Raji (cell line): ENCODE measurements around the gene TAMALIN.

ENCODE experiments used
- POLR2A ChIP-seq: IDR thresholded peaks from 2 replicates; pipeline ENCODE4 v1.6.1; 2011; ENCODE audit warnings: low read depth, low read length, control low read depth; ENCODE audit not compliant: insufficient read depth

TAMALIN gene

DNA sequence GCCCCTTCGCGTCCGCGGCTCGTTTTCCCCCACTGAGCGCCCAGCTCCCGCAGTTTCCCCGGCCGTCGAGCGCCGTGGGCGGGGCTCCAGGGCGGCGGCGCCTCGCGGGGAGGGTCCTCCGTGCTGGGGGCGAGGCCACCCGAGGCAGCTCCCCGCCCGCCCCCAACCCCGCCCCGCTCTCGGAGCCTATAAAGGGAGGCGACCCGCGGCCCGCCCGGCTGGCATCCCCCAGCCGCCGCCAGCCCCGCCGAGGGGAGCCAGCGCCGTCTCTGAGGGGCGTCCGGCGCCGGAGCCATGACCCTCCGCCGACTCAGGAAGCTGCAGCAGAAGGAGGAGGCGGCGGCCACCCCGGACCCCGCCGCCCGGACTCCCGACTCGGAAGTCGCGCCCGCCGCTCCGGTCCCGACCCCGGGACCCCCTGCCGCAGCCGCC is at the start of gene TAMALIN:
TSS of gene TAMALIN (plus strand) at position 221 of the 432 bp plus-strand sequence. CDS start at position 295, 74 bp downstream.
- no peak for TF ChIP-seq POLR2A

DNA sequence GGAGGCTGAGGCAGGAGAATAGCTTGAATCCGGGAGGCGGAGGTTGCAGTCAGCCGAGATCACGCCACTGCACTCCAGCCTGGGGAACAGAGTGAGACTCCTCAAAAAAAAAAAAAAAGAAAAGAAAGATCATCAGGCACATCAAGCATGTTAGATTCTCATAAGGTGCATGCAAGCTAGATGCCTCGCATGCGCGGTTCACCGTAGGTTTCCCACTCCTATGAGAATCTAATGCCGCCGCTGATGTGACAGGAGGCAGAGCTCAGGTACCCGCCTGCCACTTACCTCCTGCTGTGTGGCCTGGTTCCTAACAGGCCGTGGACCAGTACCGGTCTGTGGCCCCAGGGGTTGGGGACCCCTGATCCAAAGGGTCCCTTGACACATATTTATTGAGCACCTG is 48.2 kb upstream of the TAMALIN start:
- no peak for TF ChIP-seq POLR2A

DNA sequence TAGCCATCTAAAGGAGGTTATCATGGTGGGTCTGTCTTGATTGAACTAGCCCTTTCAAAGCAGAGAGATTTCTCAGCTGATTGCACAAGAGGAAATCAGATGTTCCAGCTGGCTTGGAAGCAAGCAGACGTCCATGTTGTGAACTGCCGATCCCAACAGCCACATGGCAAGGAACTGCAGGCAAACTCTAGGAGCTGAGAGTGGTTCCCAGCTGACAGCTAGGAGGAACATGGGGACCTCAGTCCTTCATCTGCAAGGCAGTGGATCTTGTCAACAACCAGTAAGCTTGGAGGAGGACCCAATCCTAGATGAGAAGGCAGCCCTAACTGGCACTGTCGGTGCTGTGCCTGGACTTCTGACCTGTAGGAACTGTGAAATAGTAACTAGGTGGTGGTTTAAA is 47.5 kb upstream of the TAMALIN start:
- no peak for TF ChIP-seq POLR2A

DNA sequence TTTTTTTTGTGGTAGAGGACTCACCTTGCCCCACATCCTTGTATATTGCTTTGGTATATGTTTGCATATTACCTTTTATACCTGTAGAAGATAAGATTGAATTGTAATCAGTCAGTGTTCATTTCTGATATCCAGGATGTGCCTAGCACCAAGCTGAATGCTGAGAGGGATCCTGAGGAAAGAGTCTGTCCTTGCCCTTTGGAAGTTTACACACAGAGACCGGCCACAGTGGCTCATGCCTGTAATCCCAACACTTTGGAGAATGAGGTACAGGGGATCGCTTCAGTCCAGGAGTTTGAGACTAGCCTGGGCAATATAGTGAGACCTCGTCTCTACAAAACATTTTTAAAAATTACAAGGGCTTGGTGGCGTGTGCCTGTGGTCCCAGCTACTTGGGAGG is 46.8 kb upstream of the TAMALIN start:
- no peak for TF ChIP-seq POLR2A

DNA sequence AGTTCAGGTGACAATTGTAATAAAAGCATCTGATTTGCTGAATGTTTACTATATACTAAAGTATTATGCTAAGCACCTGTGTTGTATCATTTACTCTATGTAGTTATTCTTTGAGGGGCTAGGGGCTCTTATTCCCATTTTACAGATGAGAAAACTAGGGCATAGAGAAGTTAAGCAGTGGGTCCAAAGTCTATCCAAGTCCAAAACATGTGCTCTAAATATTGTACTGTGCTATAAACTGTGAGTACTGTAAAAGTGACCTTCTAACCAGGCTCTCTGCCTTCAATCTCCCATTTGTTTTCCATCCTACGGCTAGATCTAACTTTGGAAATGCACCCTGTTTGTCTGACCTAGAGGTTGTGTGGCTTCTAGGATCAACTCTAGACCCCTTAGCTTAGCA is 46.3 kb upstream of the TAMALIN start:
- TF ChIP-seq POLR2A, result no peak

DNA sequence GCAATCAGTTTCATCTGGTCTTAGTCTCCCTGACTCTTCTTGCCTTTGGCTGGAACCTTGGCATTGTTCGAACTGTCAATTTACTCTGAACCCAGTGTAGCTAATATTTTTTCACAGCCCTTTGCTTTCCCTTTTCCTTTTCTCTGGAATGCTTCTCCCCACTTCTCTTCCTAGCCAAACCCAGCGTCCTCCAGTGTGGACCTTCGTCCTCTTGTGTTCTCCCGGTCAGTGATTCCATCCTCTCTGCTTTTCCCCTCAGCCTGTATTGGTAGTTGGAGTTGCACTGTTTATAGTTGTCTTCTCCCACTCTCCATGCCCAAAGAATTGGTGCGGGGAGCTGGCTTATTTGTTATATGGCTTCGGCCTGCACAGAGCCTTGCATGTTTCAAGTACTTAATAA is 45.9 kb upstream of the TAMALIN start:
- no peak for TF ChIP-seq POLR2A

DNA sequence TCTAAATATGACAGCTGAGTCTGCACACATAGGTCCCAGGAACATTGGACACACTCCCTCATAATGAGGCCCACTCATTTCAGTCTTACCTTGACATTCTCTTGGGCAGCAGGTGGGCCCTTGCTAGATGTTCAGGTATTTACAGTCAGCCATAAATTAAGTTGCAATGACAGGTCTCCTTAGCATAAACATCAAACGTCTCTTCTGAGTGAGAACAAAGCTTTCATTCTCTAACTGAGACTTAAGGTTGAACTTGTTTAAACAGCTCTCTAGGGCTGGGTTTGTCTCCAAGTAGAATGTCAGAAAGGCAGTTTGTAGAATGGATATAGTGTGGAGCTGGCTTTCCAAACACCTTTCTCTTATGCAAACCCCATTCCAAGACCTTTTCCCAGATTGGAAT is 44.9 kb upstream of the TAMALIN start:
- TF ChIP-seq POLR2A, result no peak

DNA sequence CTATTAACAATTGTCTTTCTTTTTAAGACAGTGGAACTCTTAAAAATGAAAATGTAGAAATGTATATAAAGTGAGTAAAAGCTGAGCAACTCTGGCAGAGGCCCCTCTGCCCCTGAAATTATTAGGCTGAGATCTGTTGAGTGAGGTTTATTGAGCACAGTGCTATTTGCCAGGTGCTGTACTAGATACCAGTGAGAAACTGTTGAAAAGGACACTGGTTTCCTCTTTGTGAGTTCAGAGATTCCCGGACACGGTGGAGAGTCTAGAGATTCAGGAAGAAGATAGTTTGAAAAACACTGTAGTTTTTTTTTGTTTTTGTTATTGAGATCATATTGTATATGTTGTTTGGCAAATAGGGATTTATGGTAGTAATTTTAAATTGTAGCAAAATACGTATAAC is 44.0 kb upstream of the TAMALIN start:
- no peak for TF ChIP-seq POLR2A

DNA sequence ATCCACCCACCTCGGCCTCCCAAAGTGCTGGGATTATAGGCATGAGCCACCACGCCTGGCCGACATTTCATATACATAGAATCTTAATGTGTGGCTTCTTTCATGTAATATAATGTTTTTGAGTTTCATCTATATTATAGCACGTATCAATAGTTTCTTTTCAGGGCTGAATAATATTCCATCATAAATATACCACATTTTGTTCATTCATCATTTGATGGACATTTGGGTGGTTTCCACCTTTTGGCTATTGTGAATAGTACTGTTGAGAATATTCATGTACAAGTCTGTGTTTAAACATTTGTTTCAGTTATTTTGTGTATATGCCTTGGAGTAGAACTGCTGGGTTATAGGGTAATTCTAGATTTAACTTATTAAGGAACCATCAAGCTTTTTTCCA is 43.3 kb upstream of the TAMALIN start:
- no peak for TF ChIP-seq POLR2A

DNA sequence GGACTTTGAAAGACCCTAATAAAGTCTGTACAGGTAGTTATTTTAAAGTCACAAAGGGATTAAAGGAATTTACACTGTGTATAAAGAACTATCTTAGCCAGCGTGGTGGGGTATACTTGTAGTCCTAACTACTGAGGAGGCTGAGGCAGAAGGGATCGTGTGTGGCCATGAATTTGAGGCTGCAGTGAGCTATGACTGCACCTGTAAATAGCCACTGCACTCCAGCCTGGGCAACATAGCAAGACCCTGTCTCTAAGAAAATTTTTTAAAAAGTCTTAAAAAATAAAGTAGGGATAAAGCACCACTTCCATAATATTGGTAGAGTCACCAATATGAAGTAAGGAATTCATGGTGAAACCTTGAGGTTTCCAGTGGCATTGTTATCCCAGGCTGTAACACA is 37.1 kb upstream of the TAMALIN start:
- TF ChIP-seq POLR2A, result no peak

DNA sequence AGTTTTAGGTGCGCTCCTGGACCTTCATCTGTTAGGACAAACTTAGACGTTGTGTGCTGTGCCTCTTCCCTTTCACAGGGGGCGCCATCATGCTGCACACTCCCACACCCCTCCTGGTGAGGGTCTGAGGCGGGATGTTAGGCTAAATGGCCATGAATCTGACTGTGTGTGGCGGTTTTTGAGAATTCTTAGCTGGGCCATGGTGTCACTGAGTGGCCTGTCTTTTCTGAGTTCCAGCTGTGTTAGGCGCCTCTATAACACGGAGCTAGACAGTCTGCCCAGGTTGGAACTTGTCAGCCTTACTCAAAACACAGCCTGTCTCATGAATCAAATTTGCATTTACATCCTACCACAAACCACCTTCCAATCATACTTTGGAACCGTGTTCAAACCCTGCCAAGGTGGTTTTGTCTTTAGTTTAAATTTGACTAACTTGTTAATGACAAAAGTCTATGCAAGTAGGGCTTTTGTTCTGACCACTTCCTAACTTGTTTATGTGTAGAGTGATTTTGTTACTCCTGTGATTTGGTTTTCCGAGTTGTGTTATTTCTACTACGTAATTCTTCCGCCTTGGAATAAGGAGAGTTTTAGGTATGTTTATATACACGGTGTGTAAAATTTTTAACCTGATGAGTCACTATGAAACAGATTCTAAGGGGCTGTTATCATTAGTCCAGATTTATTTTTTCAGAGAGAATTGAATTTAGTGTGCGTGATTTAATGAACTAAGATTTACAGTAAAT is 35.7 kb upstream of the TAMALIN start:
- TF ChIP-seq POLR2A, result no peak

DNA sequence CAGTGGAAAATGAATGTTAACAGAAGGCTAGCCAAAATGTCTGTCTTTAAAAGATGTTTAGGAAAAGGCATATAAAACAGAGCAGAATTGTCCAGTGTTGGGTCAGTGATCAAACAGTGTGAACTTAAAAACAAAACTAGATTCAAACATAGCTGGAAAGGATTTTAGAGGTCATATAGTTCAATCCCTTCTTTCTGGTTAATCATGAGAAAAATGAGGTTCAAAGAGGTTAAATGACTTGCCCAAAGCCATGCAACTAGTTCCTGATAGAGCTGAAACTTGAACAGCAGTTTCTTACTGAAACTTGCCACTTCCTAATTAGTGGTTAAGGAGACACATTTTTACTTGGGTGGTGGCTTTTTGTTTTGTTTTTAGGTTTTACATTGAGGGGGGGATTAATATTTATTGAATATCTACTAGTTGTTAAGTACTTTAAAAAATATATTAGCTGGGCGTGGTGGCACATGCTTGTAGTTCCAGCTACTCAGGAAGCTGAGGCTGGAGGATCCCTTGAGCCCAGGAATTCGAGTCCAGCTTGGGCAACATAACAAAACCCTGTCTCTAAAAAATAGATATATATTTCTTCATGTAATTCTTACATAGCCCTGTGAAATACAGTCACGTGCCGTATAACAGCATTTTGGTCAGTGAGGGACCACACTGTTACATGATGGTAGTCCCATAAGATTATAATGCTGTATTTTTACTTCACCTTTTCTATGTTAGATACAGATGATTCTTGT is 34.9 kb upstream of the TAMALIN start:
- TF ChIP-seq POLR2A, result no peak

DNA sequence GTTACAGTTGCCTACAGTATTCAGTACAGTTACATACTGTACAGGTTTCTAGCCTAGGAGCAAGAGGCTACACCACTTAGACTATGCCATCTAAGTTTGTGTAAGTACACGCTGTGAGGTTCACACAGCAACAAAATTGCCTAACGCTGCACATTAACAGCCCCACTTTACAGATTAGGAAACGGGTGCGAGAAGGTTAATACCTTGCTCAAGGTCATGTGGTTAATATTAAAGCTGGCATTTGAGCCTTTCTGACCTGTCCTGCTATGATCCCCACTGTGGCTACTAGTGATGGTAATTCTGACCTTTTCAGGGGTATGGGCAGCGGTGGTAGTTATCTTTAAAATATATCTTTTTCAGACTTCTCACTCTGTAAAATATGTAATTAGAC is 34.3 kb upstream of the TAMALIN start:
- TF ChIP-seq POLR2A, result no peak

DNA sequence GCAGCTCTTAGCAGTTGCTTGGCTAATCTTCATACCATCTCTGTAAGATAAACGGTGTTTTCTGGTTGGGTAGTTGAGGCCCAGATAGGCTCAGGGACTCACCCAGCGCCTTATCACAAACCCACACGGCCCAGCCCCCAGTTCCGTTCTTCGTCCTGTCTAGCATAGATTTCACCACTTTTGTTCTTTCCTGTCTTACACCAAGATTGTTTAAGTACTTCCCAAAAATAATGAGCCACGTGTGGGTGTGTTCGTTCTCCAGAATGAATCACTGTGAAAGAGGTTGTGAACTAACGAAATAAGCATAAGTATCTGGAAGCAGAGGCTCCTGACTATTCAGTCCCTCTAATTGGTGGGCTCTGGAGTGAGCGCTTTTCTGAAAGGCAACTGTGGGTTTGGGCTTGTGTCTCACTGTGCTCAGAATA is 33.9 kb upstream of the TAMALIN start:
- no peak for TF ChIP-seq POLR2A

DNA sequence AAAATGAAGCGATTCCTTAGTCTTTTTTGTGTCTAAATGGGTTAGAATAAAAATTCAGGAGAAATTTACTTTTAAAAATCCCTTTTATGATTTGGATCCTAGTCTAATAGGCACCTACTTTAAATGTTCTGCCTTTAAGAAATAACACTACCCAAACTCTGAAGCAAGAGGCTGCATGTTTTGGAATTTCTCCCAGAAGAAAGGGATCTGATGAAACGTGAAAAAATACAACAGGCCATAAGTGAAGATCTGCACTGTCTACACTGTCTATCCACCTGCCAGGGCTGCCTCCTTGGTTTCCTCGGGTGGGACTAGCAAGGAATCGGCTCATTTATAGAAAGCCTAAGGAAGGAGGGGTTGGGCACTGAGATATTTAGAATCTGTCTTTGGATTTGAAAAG is 33.2 kb upstream of the TAMALIN start:
- TF ChIP-seq POLR2A, result no peak

DNA sequence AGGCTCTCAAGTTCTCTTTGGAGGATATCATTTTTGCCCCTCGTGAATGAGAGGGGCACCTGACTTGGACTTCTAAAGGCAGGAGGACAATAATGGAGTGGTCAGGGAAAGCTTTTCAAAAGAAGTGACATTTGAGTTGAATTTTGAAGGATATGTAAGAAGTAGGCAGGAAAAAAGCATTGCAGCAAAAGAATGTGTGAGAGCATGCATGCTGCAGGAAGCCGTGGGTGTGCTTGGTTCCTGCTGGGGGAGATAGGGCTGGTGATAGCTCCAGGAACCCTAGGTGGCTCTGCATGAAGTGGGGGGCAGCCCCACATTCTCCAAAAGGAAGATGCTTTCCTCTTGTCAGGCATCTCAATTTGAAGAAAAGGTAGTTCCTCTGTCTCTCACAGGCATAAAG is 32.1 kb upstream of the TAMALIN start:
- TF ChIP-seq POLR2A, result no peak

DNA sequence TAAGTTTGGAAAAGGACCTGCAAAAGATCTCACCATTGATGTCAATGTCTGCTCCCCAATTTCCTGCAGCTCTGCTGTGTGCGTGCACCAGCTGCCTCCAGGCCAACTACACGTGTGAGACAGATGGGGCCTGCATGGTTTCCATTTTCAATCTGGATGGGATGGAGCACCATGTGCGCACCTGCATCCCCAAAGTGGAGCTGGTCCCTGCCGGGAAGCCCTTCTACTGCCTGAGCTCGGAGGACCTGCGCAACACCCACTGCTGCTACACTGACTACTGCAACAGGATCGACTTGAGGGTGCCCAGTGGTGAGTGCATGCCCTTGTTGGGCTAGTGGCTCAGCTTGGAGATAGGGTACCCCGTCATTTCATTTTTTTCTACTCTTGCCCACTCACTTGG is 31.6 kb upstream of the TAMALIN start:
- TF ChIP-seq POLR2A, result no peak
